Sigmoid colon (tissue), 7 donors: ENCODE results near the gene C1orf210. TPM values are rescaled to one million over a fixed set of nuclear protein-coding genes. Genes with fewer than 3 reads are reported as not detected.

Source experiments
- DNase-seq: peaks from one replicate; pipeline ENCODE4 v3.0.0-alpha.2; 2019
- H3K27ac ChIP-seq, 4 donors: fragments of 200-600 bp; sonication (generic); one replicate each; pipeline ENCODE4 v1.5.1; 2016 to 2019; ENCODE audit warnings: mild to moderate bottlenecking in 1 of 4
- H3K27me3 ChIP-seq, 3 donors: fragments of 200-600 bp; sonication (generic); one replicate each; pipeline ENCODE4 v1.5.1; 2019; ENCODE audit warnings: mild to moderate bottlenecking in 1 of 3
- H3K36me3 ChIP-seq, 4 donors: fragments of 200-600 bp; sonication (generic); one replicate each; pipeline ENCODE4 v1.5.1; 2016 to 2019
- H3K4me1 ChIP-seq, 4 donors: fragments of 200-600 bp; sonication (generic); one replicate each; pipeline ENCODE4 v1.5.1; 2017 to 2019
- H3K4me3 ChIP-seq, 4 donors: fragments of 200-600 bp; sonication (generic); one replicate each; pipeline ENCODE4 v1.5.1; 2017 to 2019; ENCODE audit warnings: mild to moderate bottlenecking in 2 of 4, moderate library complexity in 1 of 4
- H3K9me3 ChIP-seq, 4 donors: fragments of 200-600 bp in 3 of 4; sonication (generic) in 3 of 4; one replicate each; pipeline versions ENCODE4 v1.5.1 to v1.6.1; 2013 to 2019
- CTCF ChIP-seq, 4 experiments: fragments of 450-650 bp in 3 of 4; fragments of 200-600 bp in 1 of 4; IDR thresholded peaks; one replicate each; pipeline ENCODE4 v1.5.1; 2016 to 2019; ENCODE audit warnings: antibody characterized with exemption in 4 of 4, mild to moderate bottlenecking in 3 of 4, moderate library complexity in 2 of 4
- EP300 ChIP-seq, 4 donors: sonication (generic); formaldehyde crosslinking; IDR thresholded peaks; one replicate each; pipeline ENCODE4 v1.6.1; 2017; ENCODE audit warnings: antibody characterized with exemption in 4 of 4
- POLR2A ChIP-seq, 2 donors: fragments of 450-650 bp; IDR thresholded peaks; one replicate each; pipeline ENCODE4 v1.6.1; 2016; ENCODE audit warnings: antibody characterized with exemption in 2 of 2, mild to moderate bottlenecking in 2 of 2, moderate library complexity in 2 of 2
- POLR2AphosphoS5 ChIP-seq, 4 donors: sonication (generic); formaldehyde crosslinking; IDR thresholded peaks; one replicate each; pipeline ENCODE4 v1.6.1; 2017; ENCODE audit warnings: antibody characterized with exemption in 4 of 4
- WGBS, 2 donors: extraction: QIAGEN DNeasy Blood & Tissue Kit; methylation state at CpG; one replicate each; pipeline ENCODE4 v1.1.7; 2013; 5-methylcytosine and 5-hydroxymethylcytosine counted together
- intact Hi-C: fragments of 100-400 bp; cut with DNase I; formaldehyde crosslinking; loops from one replicate; pipeline ENCODE4 v1.15.1; 2023
- polyA plus RNA-seq, 3 donors: library from polyadenylated mRNA; stranded (reverse); fragments of 200-250 nt; gene quantifications; one replicate each; pipeline ENCODE4 v1.2.3, GENCODE V29; 2013
- total RNA-seq, 4 donors: library from RNA; depleted of rRNA; stranded (reverse); fragments of >200 nt; gene quantifications; one replicate each; pipeline ENCODE4 v1.1.0, GENCODE V29; 2016
- donor health status: healthy with polysubstance abuse.
- donor health status: Bipolar disorder and iron deficiency.
- donor health status: healthy.

C1orf210 gene
- total and polyA plus RNA-seq, 7 donors, result 2.1 to 68.5 (median 54.4) TPM; not detected in 3

DNA sequence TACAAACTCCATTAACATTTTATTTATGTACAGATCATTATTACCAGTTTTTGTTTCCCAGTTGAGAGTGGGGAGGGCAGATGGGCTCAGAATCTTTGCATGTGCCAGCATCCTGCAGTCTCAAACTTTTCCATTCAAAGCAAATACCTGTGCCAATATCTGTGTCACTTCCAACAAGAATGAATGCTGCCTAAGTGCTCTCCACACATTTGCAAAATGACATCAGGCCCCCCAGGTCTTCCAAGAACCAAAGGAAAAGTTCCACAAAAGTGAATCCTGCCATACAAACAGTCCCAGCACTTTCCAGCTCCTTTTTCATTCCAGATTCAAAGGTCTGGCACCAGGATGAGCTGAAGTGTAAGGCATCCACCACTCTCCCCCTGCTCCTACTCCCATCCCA is 13.7 kb upstream of the C1orf210 start:
- H3K27ac ChIP-seq, result peak overlapping the region in 2 of 4 donors; percentile 32 to 62
- intact Hi-C loops, result loop anchor here (10.0 kb wide), 1 partner anchor 1394 kb away; no protein-coding TSS in a partner anchor
- H3K4me1 ChIP-seq, result peaks cover 0 to 24% (median 24%) of the 10 kb centered on the region in 4 donors
- H3K36me3 ChIP-seq, result no peaks in the 10 kb centered on the region
- H3K4me3 ChIP-seq, result no peak overlapping the region
- DNase-seq, result no peak
- TF ChIP-seq POLR2A (IDR thresholded peaks at IDR 0.05), result no peak
- no peak for TF ChIP-seq EP300 (IDR thresholded peaks at IDR 0.05)
- no peak for TF ChIP-seq CTCF (IDR thresholded peaks at IDR 0.05)
- no peak for TF ChIP-seq POLR2AphosphoS5 (IDR thresholded peaks at IDR 0.05)
- no peaks in the 10 kb centered on the region for H3K27me3 ChIP-seq
- H3K9me3 ChIP-seq, result no peaks in the 10 kb centered on the region

GRCh38 chr1:43298055-43298454 is 12.7 kb upstream of the C1orf210 start:
- no peak for DNase-seq
- no peaks in the 10 kb centered on the region for H3K36me3 ChIP-seq
- TF ChIP-seq POLR2AphosphoS5 (IDR thresholded peaks at IDR 0.05) (no peak), CTCF (IDR thresholded peaks at IDR 0.05) (no peak), POLR2A (IDR thresholded peaks at IDR 0.05) (no peak), EP300 (IDR thresholded peaks at IDR 0.05) (no peak)
- H3K4me1 ChIP-seq, result peaks cover 0 to 28% (median 24%) of the 10 kb centered on the region in 4 donors
- WGBS, 2 donors, result 88 to 94% methylated on average over 1 of the region's 1 CpG
- no peaks in the 10 kb centered on the region for H3K27me3 ChIP-seq
- H3K9me3 ChIP-seq, result no peaks in the 10 kb centered on the region
- intact Hi-C loops, result loop anchor here (10.0 kb wide), 1 partner anchor 1393 kb away; no protein-coding TSS in a partner anchor
- no peak overlapping the region for H3K4me3 ChIP-seq
- H3K27ac ChIP-seq, result no peak overlapping the region

DNA sequence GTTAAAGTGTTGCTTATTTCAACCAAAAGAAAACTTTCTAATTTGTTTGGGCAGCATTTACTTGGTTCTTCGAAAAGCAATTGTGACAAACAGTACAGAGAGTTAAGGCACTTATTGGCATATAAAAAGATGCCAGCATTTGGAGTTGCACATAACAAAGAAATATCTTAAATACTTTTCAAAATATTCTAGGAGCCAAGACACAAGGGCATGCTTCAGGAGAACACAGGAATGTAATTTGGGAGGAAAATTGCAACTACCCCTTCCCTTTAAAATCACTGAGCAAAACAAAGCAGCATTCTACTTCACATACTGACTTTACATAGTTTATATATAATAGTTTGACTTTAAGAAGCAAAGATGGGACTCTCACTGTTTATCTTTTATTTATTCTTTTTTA is 10.8 kb upstream of the C1orf210 start:
- Histone ChIP-seq H3K27me3 (no peaks in the 10 kb centered on the region), H3K27ac (peak overlapping the region; percentile 32 to 66 (median 64)), H3K4me1 (peaks cover 0 to 28% (median 24%) of the 10 kb centered on the region in 4 donors), H3K9me3 (no peaks in the 10 kb centered on the region), H3K36me3 (no peaks in the 10 kb centered on the region), H3K4me3 (no peak overlapping the region)
- TF ChIP-seq CTCF (IDR thresholded peaks at IDR 0.05), result no peak
- TF ChIP-seq EP300 (IDR thresholded peaks at IDR 0.05), result no peak
- no peak for TF ChIP-seq POLR2AphosphoS5 (IDR thresholded peaks at IDR 0.05)
- TF ChIP-seq POLR2A (IDR thresholded peaks at IDR 0.05), result no peak
- intact Hi-C loops, result loop anchor here (10.0 kb wide), 1 partner anchor 1391 kb away; no protein-coding TSS in a partner anchor
- no peak for DNase-seq
- 69 to 71% methylated on average over 1 of the region's 1 CpG for WGBS, 2 donors

DNA sequence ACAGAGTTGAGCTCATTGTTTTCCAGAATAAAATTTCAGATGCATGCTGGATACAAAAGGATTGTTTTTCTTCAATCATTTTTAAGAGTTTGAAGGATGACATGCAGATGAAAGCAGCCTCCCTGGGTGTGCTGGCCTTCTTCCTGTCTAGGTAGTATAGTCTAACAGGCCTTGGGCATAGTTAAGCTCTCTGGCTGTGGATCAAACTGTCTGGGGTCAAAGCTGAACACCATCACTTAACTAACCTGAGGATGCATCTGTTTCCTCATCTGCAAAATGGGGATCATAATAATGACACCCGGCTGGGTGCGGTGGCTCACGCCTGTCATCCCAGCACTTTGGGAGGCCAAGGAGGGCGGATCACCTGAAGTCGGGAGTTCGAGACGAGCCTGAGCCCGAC is 9.4 kb upstream of the C1orf210 start:
- Histone ChIP-seq H3K27ac (peak overlapping the region; percentile 32 to 66 (median 64)), H3K4me3 (no peak overlapping the region), H3K36me3 (no peaks in the 10 kb centered on the region), H3K9me3 (no peaks in the 10 kb centered on the region), H3K4me1 (peaks cover 0 to 28% (median 24%) of the 10 kb centered on the region in 4 donors), H3K27me3 (no peaks in the 10 kb centered on the region)
- WGBS, 2 donors, result 87 to 92% methylated on average over 8 of the region's 8 CpGs
- DNase-seq, result no peak
- no peak for TF ChIP-seq EP300 (IDR thresholded peaks at IDR 0.05)
- no peak for TF ChIP-seq POLR2AphosphoS5 (IDR thresholded peaks at IDR 0.05)
- no peak for TF ChIP-seq POLR2A (IDR thresholded peaks at IDR 0.05)
- no peak for TF ChIP-seq CTCF (IDR thresholded peaks at IDR 0.05)
- intact Hi-C loops, result loop anchor here (10.0 kb wide), 1 partner anchor 1390 kb away; no protein-coding TSS in a partner anchor
